NCI-H524 treated with DMSO at 0.1 percent for 48 hours (cell line): ENCODE data around the gene C13orf46.

Experiments used
- DNase-seq: peaks from one replicate; lab custom pipeline; 2025; lab: John Stamatoyannopoulos, UW

Gene C13orf46

GRCh38 chr13:113938246-113938645 is 35.6 kb downstream of the C13orf46 start:
- no peak for DNase-seq

GRCh38 chr13:113937527-113938180 is 36.2 kb downstream of the C13orf46 start:
- no peak for DNase-seq

- DNase-seq = no peak
Observed at GRCh38 chr13:113937073-113937472, 36.8 kb downstream of the C13orf46 start.

GRCh38 chr13:113936166-113936965 is 37.5 kb downstream of the C13orf46 start:
- no peak for DNase-seq

GRCh38 chr13:113935001-113935844 is 38.7 kb downstream of the C13orf46 start:
- DNase-seq = no peak

GRCh38 chr13:113934576-113934975 is 39.3 kb downstream of the C13orf46 start:
- no peak for DNase-seq

- DNase-seq = no peak
Observed at GRCh38 chr13:113933901-113934300, 40.0 kb downstream of the C13orf46 start.

- DNase-seq = no peak
Observed at GRCh38 chr13:113931841-113932459, 41.9 kb downstream of the C13orf46 start.

GRCh38 chr13:113930671-113931637 is 42.9 kb downstream of the C13orf46 start:
- no peak for DNase-seq

- no peak for DNase-seq
Observed at GRCh38 chr13:113929628-113930615, 44.0 kb downstream of the C13orf46 start.

- DNase-seq = no peak
Observed at GRCh38 chr13:113928685-113929627, 44.9 kb downstream of the C13orf46 start.

- no peak for DNase-seq
Observed at GRCh38 chr13:113927661-113928581, 46.0 kb downstream of the C13orf46 start.

GRCh38 chr13:113926951-113927660 is 46.8 kb downstream of the C13orf46 start:
- no peak for DNase-seq

- DNase-seq = no peak
Observed at GRCh38 chr13:113926301-113926761, 47.5 kb downstream of the C13orf46 start.

- no peak for DNase-seq
Observed at GRCh38 chr13:113924184-113924901, 49.5 kb downstream of the C13orf46 start.
